Measurements from ENCODE around the gene CWC22.

DNA sequence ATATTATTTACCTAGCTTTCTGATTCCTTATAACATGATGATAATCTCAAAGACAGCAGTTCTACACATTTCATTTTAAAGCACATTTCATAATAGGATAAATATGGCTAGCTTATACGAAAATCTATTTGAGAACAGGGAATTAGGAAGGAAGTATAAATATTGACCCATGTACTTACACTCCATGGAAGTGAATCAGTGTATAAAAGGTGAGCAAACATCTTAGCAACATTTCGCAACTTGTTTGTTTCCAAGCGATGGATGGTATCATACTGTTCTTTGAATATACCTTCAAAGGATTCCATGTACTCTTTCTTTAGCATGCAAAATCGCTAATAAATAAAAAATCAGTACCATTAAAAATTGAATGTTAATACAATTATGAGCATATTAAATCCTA is 53.1 kb downstream of the CWC22 start:
- TF ChIP-seq, protein P1, sequence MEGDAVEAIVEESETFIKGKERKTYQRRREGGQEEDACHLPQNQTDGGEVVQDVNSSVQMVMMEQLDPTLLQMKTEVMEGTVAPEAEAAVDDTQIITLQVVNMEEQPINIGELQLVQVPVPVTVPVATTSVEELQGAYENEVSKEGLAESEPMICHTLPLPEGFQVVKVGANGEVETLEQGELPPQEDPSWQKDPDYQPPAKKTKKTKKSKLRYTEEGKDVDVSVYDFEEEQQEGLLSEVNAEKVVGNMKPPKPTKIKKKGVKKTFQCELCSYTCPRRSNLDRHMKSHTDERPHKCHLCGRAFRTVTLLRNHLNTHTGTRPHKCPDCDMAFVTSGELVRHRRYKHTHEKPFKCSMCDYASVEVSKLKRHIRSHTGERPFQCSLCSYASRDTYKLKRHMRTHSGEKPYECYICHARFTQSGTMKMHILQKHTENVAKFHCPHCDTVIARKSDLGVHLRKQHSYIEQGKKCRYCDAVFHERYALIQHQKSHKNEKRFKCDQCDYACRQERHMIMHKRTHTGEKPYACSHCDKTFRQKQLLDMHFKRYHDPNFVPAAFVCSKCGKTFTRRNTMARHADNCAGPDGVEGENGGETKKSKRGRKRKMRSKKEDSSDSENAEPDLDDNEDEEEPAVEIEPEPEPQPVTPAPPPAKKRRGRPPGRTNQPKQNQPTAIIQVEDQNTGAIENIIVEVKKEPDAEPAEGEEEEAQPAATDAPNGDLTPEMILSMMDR (conservative IDR thresholded peaks at IDR 0.05 in 1 of 2, IDR thresholded peaks at IDR 0.05 in 1 of 2; ENCODE audit: low read depth in 1 of 2, low read length in 2 of 2) = no peak
- no peak for TF ChIP-seq EZH2 (IDR thresholded peaks at IDR 0.05; ENCODE audit: low read length, missing control alignments)

Measured in fibroblast of lung (primary cell).